HEK293 (cell line): ENCODE data around the gene FOXP1.

ENCODE experiments used
- AEBP2 ChIP-seq: fragments of 450-650 bp; formaldehyde crosslinking; IDR thresholded peaks from 2 replicates; pipeline ENCODE4 v1.5.1; 2016; ENCODE audit warnings: missing biosample characterization, missing genetic modification characterization, borderline replicate concordance
- BCL11B ChIP-seq: fragments of 450-650 bp; formaldehyde crosslinking; IDR thresholded peaks from 2 replicates; pipeline ENCODE4 v1.5.1; 2016; ENCODE audit warnings: low read depth, missing biosample characterization, missing genetic modification characterization
- GLI2 ChIP-seq: fragments of 450-650 bp; formaldehyde crosslinking; IDR thresholded peaks from 2 replicates; pipeline ENCODE4; 2017; ENCODE audit warnings: missing biosample characterization, missing genetic modification characterization, low read depth, borderline replicate concordance
- GLI4 ChIP-seq: fragments of 450-650 bp; formaldehyde crosslinking; IDR thresholded peaks from 2 replicates; pipeline ENCODE4 v1.5.1; 2016; ENCODE audit warnings: missing biosample characterization, missing genetic modification characterization
- KLF17 ChIP-seq: fragments of 450-650 bp; formaldehyde crosslinking; IDR thresholded peaks from 2 replicates; pipeline ENCODE4 v1.5.1; 2016; ENCODE audit warnings: missing biosample characterization, missing genetic modification characterization
- OVOL3 ChIP-seq: fragments of 450-650 bp; formaldehyde crosslinking; IDR thresholded peaks from 2 replicates; pipeline ENCODE4 v1.5.1; 2016; ENCODE audit warnings: missing biosample characterization, missing genetic modification characterization
- PRDM1 ChIP-seq: fragments of 450-650 bp; formaldehyde crosslinking; IDR thresholded peaks from 2 replicates; pipeline ENCODE4; 2016; ENCODE audit warnings: missing biosample characterization, missing genetic modification characterization
- PRDM4 ChIP-seq: fragments of 450-650 bp; formaldehyde crosslinking; IDR thresholded peaks from 2 replicates; pipeline ENCODE4 v1.5.1; 2017; ENCODE audit warnings: missing biosample characterization, missing genetic modification characterization
- ZBTB7A ChIP-seq: fragments of 450-650 bp; formaldehyde crosslinking; IDR thresholded peaks from 2 replicates; pipeline ENCODE4 v1.5.1; 2016; ENCODE audit warnings: low read depth, missing biosample characterization, missing genetic modification characterization
- ZBTB8A ChIP-seq: fragments of 450-650 bp; formaldehyde crosslinking; IDR thresholded peaks from 2 replicates; pipeline ENCODE4 v1.5.1; 2016; ENCODE audit warnings: missing biosample characterization, missing genetic modification characterization
- ZNF174 ChIP-seq: fragments of 450-650 bp; formaldehyde crosslinking; IDR thresholded peaks from 2 replicates; pipeline ENCODE4 v1.5.0; 2017; ENCODE audit warnings: missing biosample characterization, mild to moderate bottlenecking, missing genetic modification characterization
- ZNF19 ChIP-seq: fragments of 450-650 bp; formaldehyde crosslinking; IDR thresholded peaks from 2 replicates; pipeline ENCODE4; 2016; ENCODE audit warnings: missing biosample characterization, missing genetic modification characterization, low read depth
- ZNF214 ChIP-seq: fragments of 450-650 bp; formaldehyde crosslinking; IDR thresholded peaks from 2 replicates; pipeline ENCODE4 v1.5.1; 2017; ENCODE audit warnings: missing biosample characterization, mild to moderate bottlenecking, missing genetic modification characterization, borderline replicate concordance
- ZNF23 ChIP-seq: fragments of 450-650 bp; formaldehyde crosslinking; IDR thresholded peaks from 2 replicates; pipeline ENCODE4 v1.5.1; 2016; ENCODE audit warnings: missing biosample characterization, missing genetic modification characterization, borderline replicate concordance
- ZNF274 ChIP-seq, 2 experiments: fragments of 200-500 bp in 1 of 2; fragments of 450-650 bp in 1 of 2; sonication (Bioruptor generic) in 1 of 2; formaldehyde crosslinking in 1 of 2; IDR thresholded peaks; 2 replicates each; pipeline versions ENCODE4 v1.5.1 to v1.6.1; 2014 to 2016; ENCODE audit warnings: borderline replicate concordance in 1 of 2, inconsistent platforms in 1 of 2, low read length in 1 of 2, missing biosample characterization in 1 of 2, missing genetic modification characterization in 1 of 2
- ZNF280C ChIP-seq: fragments of 450-650 bp; formaldehyde crosslinking; IDR thresholded peaks from 2 replicates; pipeline ENCODE4 v1.5.1; 2016; ENCODE audit warnings: missing biosample characterization, missing genetic modification characterization
- ZNF292 ChIP-seq: fragments of 450-650 bp; formaldehyde crosslinking; IDR thresholded peaks from 2 replicates; pipeline ENCODE4 v1.5.1; 2016; ENCODE audit warnings: low read depth, missing biosample characterization, missing genetic modification characterization, borderline replicate concordance
- ZNF473 ChIP-seq: fragments of 450-650 bp; formaldehyde crosslinking; IDR thresholded peaks from 2 replicates; pipeline ENCODE4 v1.5.1; 2017; ENCODE audit warnings: missing biosample characterization, missing genetic modification characterization
- ZNF510 ChIP-seq: fragments of 450-650 bp; formaldehyde crosslinking; IDR thresholded peaks from 2 replicates; pipeline ENCODE4 v1.5.1; 2018; ENCODE audit warnings: mild to moderate bottlenecking, missing genetic modification characterization, missing biosample characterization; ENCODE audit not compliant: insufficient replicate concordance
- ZNF530 ChIP-seq: fragments of 450-650 bp; formaldehyde crosslinking; IDR thresholded peaks from 2 replicates; pipeline ENCODE4 v1.5.1; 2016; ENCODE audit warnings: low read depth, missing biosample characterization, missing genetic modification characterization
- ZNF555 ChIP-seq: fragments of 450-650 bp; formaldehyde crosslinking; conservative IDR thresholded peaks from 2 replicates; pipeline ENCODE4 v1.5.1; 2017; ENCODE audit warnings: missing biosample characterization, mild to moderate bottlenecking, missing genetic modification characterization, inconsistent platforms
- ZNF596 ChIP-seq: fragments of 450-650 bp; IDR thresholded peaks from 2 replicates; pipeline ENCODE4 v1.5.0; 2018; ENCODE audit warnings: missing biosample characterization, mild to moderate bottlenecking, missing genetic modification characterization, moderate library complexity
- ZNF629 ChIP-seq: fragments of 450-650 bp; formaldehyde crosslinking; IDR thresholded peaks from 2 replicates; pipeline ENCODE4 v1.5.1; 2017; ENCODE audit warnings: missing biosample characterization, missing genetic modification characterization
- ZNF692 ChIP-seq: fragments of 450-650 bp; formaldehyde crosslinking; IDR thresholded peaks from 2 replicates; pipeline ENCODE4 v1.5.1; 2016; ENCODE audit warnings: missing biosample characterization, missing genetic modification characterization
- ZNF701 ChIP-seq: fragments of 450-650 bp; formaldehyde crosslinking; IDR thresholded peaks from 2 replicates; pipeline ENCODE4 v1.5.1; 2016; ENCODE audit warnings: missing biosample characterization, missing genetic modification characterization
- ZNF777 ChIP-seq: fragments of 450-650 bp; formaldehyde crosslinking; IDR thresholded peaks from 2 replicates; pipeline ENCODE4 v1.5.1; 2017; ENCODE audit warnings: missing biosample characterization, missing genetic modification characterization, borderline replicate concordance
- ZSCAN16 ChIP-seq: fragments of 450-650 bp; formaldehyde crosslinking; IDR thresholded peaks from 2 replicates; pipeline ENCODE4 v1.5.1; 2016; ENCODE audit warnings: missing biosample characterization, missing genetic modification characterization
- ZSCAN18 ChIP-seq: fragments of 450-650 bp; formaldehyde crosslinking; IDR thresholded peaks from 2 replicates; pipeline ENCODE4 v1.5.1; 2016; ENCODE audit warnings: missing biosample characterization, missing genetic modification characterization
- ZSCAN23 ChIP-seq: fragments of 450-650 bp; formaldehyde crosslinking; IDR thresholded peaks from 2 replicates; pipeline ENCODE4 v1.5.1; 2016; ENCODE audit warnings: missing biosample characterization, missing genetic modification characterization

FOXP1 gene

GRCh38 chr3:71578054-71578751, 5.3 kb downstream of the FOXP1 start (continued):
- no peak for TF ChIP-seq ZSCAN18 (tag by site-specific recombination)
- no peak for TF ChIP-seq ZBTB8A
- no peak for TF ChIP-seq ZSCAN16
- no peak for TF ChIP-seq ZSCAN23
- TF ChIP-seq ZNF274 (IDR thresholded peaks at IDR 0.05; ENCODE audit: low read length): no peak
- TF ChIP-seq ZNF274 (tag by site-specific recombination; IDR thresholded peaks at IDR 0.05; ENCODE audit: borderline replicate concordance): no peak
- no peak for TF ChIP-seq PRDM1 (tag by site-specific recombination)
- no peak; the same call in 1 of the 2 replicates for TF ChIP-seq ZNF629 (tag by site-specific recombination)
- no peak for TF ChIP-seq ZNF596 (tag by site-specific recombination)
- TF ChIP-seq PRDM4 (tag by site-specific recombination): peak; percentile 77
- no peak for TF ChIP-seq ZNF23 (tag by site-specific recombination)
- no peak for TF ChIP-seq ZNF174 (tag by site-specific recombination)
- no peak for TF ChIP-seq GLI4
- TF ChIP-seq BCL11B (tag by site-specific recombination): no peak
- TF ChIP-seq ZNF292: no peak
- TF ChIP-seq ZNF19: no peak
- no peak for TF ChIP-seq ZNF473
- TF ChIP-seq KLF17 (tag by site-specific recombination): no peak
- no peak for TF ChIP-seq ZNF530 (tag by site-specific recombination)
- no peak for TF ChIP-seq ZNF280C (tag by site-specific recombination)
- no peak for TF ChIP-seq ZNF214
- no peak for TF ChIP-seq ZNF777
- no peak for TF ChIP-seq ZNF692 (tag by site-specific recombination)
- no peak for TF ChIP-seq AEBP2 (tag by site-specific recombination)
- no peak for TF ChIP-seq ZBTB7A (tag by site-specific recombination)
- TF ChIP-seq GLI2 (tag by site-specific recombination): no peak
- TF ChIP-seq ZNF510: no peak
- no peak for TF ChIP-seq ZNF701 (tag by site-specific recombination)
- no peak for TF ChIP-seq ZNF555 (tag by site-specific recombination)
- no peak for TF ChIP-seq OVOL3 (tag by site-specific recombination)
